ENCODE measurements around the gene TDRD10. TPM values are rescaled to one million over a fixed set of nuclear protein-coding genes. Genes with fewer than 3 reads are reported as not detected.

The TDRD10 gene
- total RNA-seq, 1 experiment from 2014 or later = 0.31 TPM

DNA sequence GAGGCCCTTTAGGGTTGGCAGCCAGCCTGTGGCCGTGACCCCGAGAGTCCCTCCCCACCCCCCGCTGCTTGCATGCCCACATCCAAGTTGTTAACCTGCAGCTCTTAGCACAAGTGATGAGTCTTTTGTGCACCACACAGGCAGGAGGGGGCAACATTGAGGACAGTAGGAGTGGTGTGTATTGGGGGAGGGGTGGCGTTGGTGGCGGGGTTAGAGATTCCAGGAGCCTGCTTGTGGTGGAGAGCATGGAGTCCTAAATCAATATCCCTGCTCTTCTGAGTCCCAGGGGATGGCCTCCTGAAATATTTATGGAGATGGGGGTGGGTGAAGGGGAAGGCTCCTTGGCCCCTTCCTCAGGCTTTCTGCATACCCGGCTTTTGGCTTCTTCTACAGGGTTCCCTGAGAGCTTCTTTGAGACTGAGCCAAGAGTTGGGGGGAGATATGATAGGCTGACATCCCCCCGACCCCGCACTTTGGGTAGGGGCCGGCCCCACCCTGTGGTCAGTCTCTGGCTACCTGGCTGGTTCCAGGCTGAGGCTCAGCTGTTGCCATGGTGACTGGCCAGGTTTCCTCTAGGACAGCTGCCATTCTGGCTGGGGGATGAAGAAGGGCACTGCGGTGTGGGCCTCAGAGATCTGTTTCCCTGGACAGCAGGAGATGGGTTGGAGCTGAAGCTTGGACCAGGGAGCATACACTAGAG lies 70.6 kb downstream of the TDRD10 start:
- H3K79me1 ChIP-seq (ENCODE audit: insufficient read depth, low read depth, low read length, poor library complexity, severe bottlenecking) = no peaks in the 10 kb centered on the region
- TF ChIP-seq, protein P1, sequence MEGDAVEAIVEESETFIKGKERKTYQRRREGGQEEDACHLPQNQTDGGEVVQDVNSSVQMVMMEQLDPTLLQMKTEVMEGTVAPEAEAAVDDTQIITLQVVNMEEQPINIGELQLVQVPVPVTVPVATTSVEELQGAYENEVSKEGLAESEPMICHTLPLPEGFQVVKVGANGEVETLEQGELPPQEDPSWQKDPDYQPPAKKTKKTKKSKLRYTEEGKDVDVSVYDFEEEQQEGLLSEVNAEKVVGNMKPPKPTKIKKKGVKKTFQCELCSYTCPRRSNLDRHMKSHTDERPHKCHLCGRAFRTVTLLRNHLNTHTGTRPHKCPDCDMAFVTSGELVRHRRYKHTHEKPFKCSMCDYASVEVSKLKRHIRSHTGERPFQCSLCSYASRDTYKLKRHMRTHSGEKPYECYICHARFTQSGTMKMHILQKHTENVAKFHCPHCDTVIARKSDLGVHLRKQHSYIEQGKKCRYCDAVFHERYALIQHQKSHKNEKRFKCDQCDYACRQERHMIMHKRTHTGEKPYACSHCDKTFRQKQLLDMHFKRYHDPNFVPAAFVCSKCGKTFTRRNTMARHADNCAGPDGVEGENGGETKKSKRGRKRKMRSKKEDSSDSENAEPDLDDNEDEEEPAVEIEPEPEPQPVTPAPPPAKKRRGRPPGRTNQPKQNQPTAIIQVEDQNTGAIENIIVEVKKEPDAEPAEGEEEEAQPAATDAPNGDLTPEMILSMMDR (conservative IDR thresholded peaks at IDR 0.05) = no peak
- no peak overlapping the region for H2AFZ ChIP-seq (ENCODE audit: low read length)
- H3K9ac ChIP-seq (ENCODE audit: extremely low read depth, insufficient read length, low read length) = no peak overlapping the region
- no CpG with 5 or more reads among the region's 10 CpGs for WGBS (ENCODE audit: extremely low coverage, insufficient read length, low lambda C conversion rate)
- no peak overlapping the region for H4K91ac ChIP-seq (ENCODE audit: insufficient read length, low read depth, low read length)
- no peaks in the 10 kb centered on the region for H3K79me2 ChIP-seq (ENCODE audit: insufficient read depth, low read length)
- Mint-ChIP-seq H3K27me3 (ENCODE audit: low read depth) (peaks cover 6% of the 10 kb centered on the region), H3K27ac (no peak overlapping the region; a peak in 1 of 7 replicates), H3K36me3 (ENCODE audit: insufficient read depth in 1 of 3, low read depth in 3 of 3) (peaks cover 0 to 5% (median 5%) of the 10 kb centered on the region in 3 experiments; a peak in 3 of 7 replicates), H3K9me3 (no peaks in the 10 kb centered on the region), H3K4me3 (no peak overlapping the region), H3K4me1 (peaks cover 27 to 37% of the 10 kb centered on the region in 2 experiments)
- H3K14ac ChIP-seq (ENCODE audit: insufficient read depth, low read length) = no peak overlapping the region; the same call in 1 of the 2 replicates
- peaks cover 4% of the 10 kb centered on the region for H3K23me2 ChIP-seq (ENCODE audit: insufficient read length, low read depth, low read length, poor library complexity, severe bottlenecking)
- no peak overlapping the region for H2BK5ac ChIP-seq (ENCODE audit: insufficient read length, low read length)
- H2BK20ac ChIP-seq (ENCODE audit: low read depth, low read length, poor library complexity, severe bottlenecking) = no peak overlapping the region
- H2BK15ac ChIP-seq (ENCODE audit: low read depth, low read length) = no peak overlapping the region
- no peak for DNase-seq
- no peak overlapping the region for H4K8ac ChIP-seq (replicated peaks; ENCODE audit: insufficient read length, low read depth, low read length)
- H3K18ac ChIP-seq (ENCODE audit: insufficient read length, low read depth, low read length) = no peak overlapping the region
- no peak overlapping the region for H3K27ac ChIP-seq (ENCODE audit: insufficient read length, low read depth, low read length)
- no peaks in the 10 kb centered on the region for H4K20me1 ChIP-seq (ENCODE audit: control insufficient read depth, insufficient read depth, insufficient read length)
- H4K5ac ChIP-seq (ENCODE audit: insufficient read length, low read depth, low read length) = no peak overlapping the region
- no peak overlapping the region for H3K56ac ChIP-seq (ENCODE audit: insufficient read length, low read depth, low read length)
- no peak overlapping the region for H3K4ac ChIP-seq (ENCODE audit: low read depth, low read length)
- H2AK5ac ChIP-seq (ENCODE audit: insufficient read length, low read length) = no peak overlapping the region
- no peaks in the 10 kb centered on the region for H3K9me3 ChIP-seq (ENCODE audit: control insufficient read depth, low read depth, low read length)
- H3T11ph ChIP-seq (ENCODE audit: low read length) = no peak overlapping the region
- no peaks in the 10 kb centered on the region; the same call in 1 of the 2 replicates for H3K4me1 ChIP-seq (ENCODE audit: insufficient read depth, low read length)
- H3K27me3 ChIP-seq (ENCODE audit: insufficient read depth, low read length) = no peaks in the 10 kb centered on the region
- no peak overlapping the region for H2BK120ac ChIP-seq (ENCODE audit: low read depth, low read length, poor library complexity, severe bottlenecking)
- no peak overlapping the region for H3K23ac ChIP-seq (ENCODE audit: insufficient read length, low read depth, low read length)
- no peak overlapping the region for H3K4me2 ChIP-seq (ENCODE audit: insufficient read depth, insufficient read length, low read length)
- no peak overlapping the region for H2BK12ac ChIP-seq (ENCODE audit: insufficient read length, low read depth, low read length)
